ENCODE results near the gene KCNC1. TPM values are rescaled to one million over a fixed set of nuclear protein-coding genes. Genes with fewer than 3 reads are reported as not detected.

The KCNC1 gene
- under 0.01 TPM in 1 of 2 replicates, not detected in the other for total RNA-seq

DNA sequence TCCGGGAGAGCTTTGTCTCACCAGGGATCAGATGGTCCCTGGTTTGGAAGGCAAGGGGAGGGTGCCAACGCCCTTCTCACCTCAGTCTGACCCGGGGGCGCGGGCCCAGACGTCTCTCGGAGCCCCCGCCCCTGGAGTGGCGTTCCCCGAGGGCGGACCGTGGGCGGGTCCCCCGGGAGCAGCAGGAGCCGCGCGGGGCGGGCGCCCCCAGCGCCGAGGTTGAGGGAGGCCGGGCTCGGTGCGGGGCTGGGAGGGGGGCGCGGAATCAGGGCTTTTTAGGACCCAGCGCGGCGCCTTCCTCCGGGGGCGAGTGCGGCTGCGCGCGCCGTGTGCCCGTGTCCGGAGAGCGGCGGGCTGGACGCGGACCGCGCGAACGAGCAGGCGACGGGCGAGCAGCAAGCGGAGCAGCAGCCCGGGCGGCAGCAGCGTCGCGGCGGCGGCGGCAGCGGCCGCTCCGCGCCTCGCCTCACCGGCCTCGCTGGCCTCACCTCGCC lies at the start of gene KCNC1:
TSS of gene KCNC1 (plus strand) at position 364 of the 494 bp plus-strand sequence. CDS start 1,222 bp downstream, outside the sequence.

DNA sequence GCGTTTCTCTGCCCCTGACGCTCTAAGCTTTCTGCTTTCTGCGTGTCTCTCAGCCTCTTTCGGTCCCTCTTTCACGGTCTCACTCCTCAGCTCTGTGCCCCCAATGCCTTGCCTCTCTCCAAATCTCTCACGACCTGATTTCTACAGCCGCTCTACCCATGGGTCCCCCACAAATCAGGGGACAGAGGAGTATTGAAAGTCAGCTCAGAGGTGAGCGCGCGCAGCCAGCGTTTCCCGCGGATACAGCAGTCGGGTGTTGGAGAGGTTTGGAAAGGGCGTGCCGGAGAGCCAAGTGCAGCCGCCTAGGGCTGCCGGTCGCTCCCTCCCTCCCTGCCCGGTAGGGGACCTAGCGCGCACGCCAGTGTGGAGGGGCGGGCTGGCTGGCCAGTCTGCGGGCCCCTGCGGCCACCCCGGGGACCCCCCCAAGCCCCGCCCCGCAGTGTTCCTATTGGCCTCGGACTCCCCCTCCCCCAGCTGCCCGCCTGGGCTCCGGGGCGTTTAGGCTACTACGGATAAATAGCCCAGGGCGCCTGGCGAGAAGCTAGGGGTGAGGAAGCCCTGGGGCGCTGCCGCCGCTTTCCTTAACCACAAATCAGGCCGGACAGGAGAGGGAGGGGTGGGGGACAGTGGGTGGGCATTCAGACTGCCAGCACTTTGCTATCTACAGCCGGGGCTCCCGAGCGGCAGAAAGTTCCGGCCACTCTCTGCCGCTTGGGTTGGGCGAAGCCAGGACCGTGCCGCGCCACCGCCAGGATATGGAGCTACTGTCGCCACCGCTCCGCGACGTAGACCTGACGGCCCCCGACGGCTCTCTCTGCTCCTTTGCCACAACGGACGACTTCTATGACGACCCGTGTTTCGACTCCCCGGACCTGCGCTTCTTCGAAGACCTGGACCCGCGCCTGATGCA lies 15.3 kb upstream of the KCNC1 start, which contains the start of gene MYOD1:
TSS of gene MYOD1 (plus strand) at position 544 of the 910 bp plus-strand sequence. CDS start at position 756, 212 bp downstream.

Other genes starting within 250 kb of the KCNC1 start
- not detected in 2 replicates for gene USH1C, start 190.4 kb upstream of the KCNC1 start, total RNA-seq
- not detected in 2 replicates for gene OTOG, start 187.5 kb upstream of the KCNC1 start, total RNA-seq
- not detected in 2 replicates for gene MYOD1, start 15.2 kb upstream of the KCNC1 start, total RNA-seq